Lung (tissue), 12 donors: ENCODE results near the gene ATCAY. TPM values are rescaled to one million over a fixed set of nuclear protein-coding genes. Genes with fewer than 3 reads are reported as not detected.

Experiments
- ATAC-seq: fragments of 200-7000 bp; cut with Tn5 transposase; one replicate; pipeline ENCODE4 v1.9.1; 2020; ENCODE audit warnings: moderate number of reproducible peaks; ENCODE audit not compliant: insufficient read depth, low FRiP score
- DNase-seq, 3 donors: peaks; one replicate each; pipeline ENCODE4 v3.0.0-alpha.2; 2013 to 2017
- H3K27ac ChIP-seq, 2 donors: one replicate each; pipeline ENCODE4 v1.5.1; 2013; ENCODE audit warnings: mild to moderate bottlenecking in 2 of 2, moderate library complexity in 2 of 2, control low read depth in 1 of 2, inconsistent platforms in 1 of 2, low read depth in 1 of 2, low read length in 1 of 2
- H3K27me3 ChIP-seq, 3 donors: one replicate each; pipeline ENCODE4 v1.5.1; 2013; ENCODE audit warnings: low read length in 2 of 3; ENCODE audit not compliant: control insufficient read depth in 3 of 3, insufficient read depth in 3 of 3
- H3K36me3 ChIP-seq, 4 donors: one replicate each; pipeline ENCODE4 v1.5.1; 2013; ENCODE audit warnings: low read length in 4 of 4, mild to moderate bottlenecking in 1 of 4, moderate library complexity in 1 of 4; ENCODE audit not compliant: control insufficient read depth in 4 of 4, insufficient read depth in 4 of 4
- H3K4me1 ChIP-seq, 5 donors: one replicate each; pipeline ENCODE4 v1.5.1; 2013; ENCODE audit warnings: low read length in 5 of 5, mild to moderate bottlenecking in 2 of 5, moderate library complexity in 1 of 5; ENCODE audit not compliant: control insufficient read depth in 5 of 5, insufficient read depth in 5 of 5
- H3K4me3 ChIP-seq: one replicate; pipeline ENCODE4 v1.5.1; 2013; ENCODE audit warnings: mild to moderate bottlenecking, control low read depth, moderate library complexity
- H3K9ac ChIP-seq, 2 donors: one replicate each; pipeline ENCODE4 v1.5.1; 2013; ENCODE audit warnings: low read length in 2 of 2, control low read depth in 1 of 2; ENCODE audit not compliant: insufficient read depth in 1 of 2
- H3K9me3 ChIP-seq, 4 donors: one replicate each; pipeline ENCODE4 v1.5.1; 2013; ENCODE audit warnings: low read length in 3 of 4, mild to moderate bottlenecking in 1 of 4, moderate library complexity in 1 of 4; ENCODE audit not compliant: control insufficient read depth in 4 of 4, insufficient read depth in 3 of 4
- CTCF ChIP-seq: IDR thresholded peaks from 2 replicates; pipeline ENCODE4 v1.5.1; 2012; ENCODE audit warnings: mild to moderate bottlenecking; ENCODE audit errors: control extremely low read depth, extremely low read depth
- WGBS, 2 donors: extraction: QIAGEN DNeasy Blood & Tissue Kit; methylation state at CpG; one replicate each; pipeline ENCODE4 v1.1.7; 2013; 5-methylcytosine and 5-hydroxymethylcytosine counted together
- polyA plus RNA-seq, 2 donors: library from polyadenylated mRNA; stranded (reverse); fragments of 200-250 nt; gene quantifications; one replicate each; pipeline ENCODE4 v1.2.1, GENCODE V29; 2013
- total RNA-seq, 2 donors: library from RNA; depleted of rRNA in 1 of 2; stranded (reverse); fragments of >200 nt in 1 of 2; gene quantifications; one replicate each; pipeline ENCODE4 v1.2.1, GENCODE V29; 2014 to 2021
- donor health status: control.
- donor health status: control.
- donor health status: Bipolar disorder and iron deficiency.
- donor health status: healthy.
- donor health status: DM: yes; HTN: yes; CAD: no.

The ATCAY gene
- total and polyA plus RNA-seq, 4 donors, result under 0.01 to 0.09 TPM; not detected in 2

GRCh38 chr19:3862826-3863500 lies 17.5 kb upstream of the ATCAY start:
- ATAC-seq (no peak), DNase-seq (no peak)
- peaks cover 0 to 2% (median 0%) of the 10 kb centered on the region in 4 donors for H3K9me3 ChIP-seq
- H3K27ac ChIP-seq, result no peak overlapping the region
- no peak overlapping the region for H3K9ac ChIP-seq
- no peak for TF ChIP-seq CTCF
- WGBS, 2 donors, result 78 to 84% methylated on average over 25 of the region's 25 CpGs
- H3K4me1 ChIP-seq, result no peaks in the 10 kb centered on the region
- H3K36me3 ChIP-seq, result no peaks in the 10 kb centered on the region
- peaks cover 0 to 25% (median 9%) of the 10 kb centered on the region in 3 donors for H3K27me3 ChIP-seq
- no peak overlapping the region for H3K4me3 ChIP-seq

- Histone ChIP-seq H3K9ac (no peak overlapping the region), H3K9me3 (peaks cover 0 to 4% (median 0%) of the 10 kb centered on the region in 4 donors), H3K27ac (no peak overlapping the region), H3K4me3 (no peak overlapping the region), H3K4me1 (no peaks in the 10 kb centered on the region), H3K27me3 (peaks cover 0 to 28% (median 12%) of the 10 kb centered on the region in 3 donors), H3K36me3 (no peaks in the 10 kb centered on the region)
- DNase-seq (no peak), ATAC-seq (no peak)
- WGBS, 2 donors, result 70 to 79% methylated on average over 12 of the region's 12 CpGs
- no peak for TF ChIP-seq CTCF
Measured at GRCh38 chr19:3863648-3864047, 16.8 kb upstream of the ATCAY start.

DNA sequence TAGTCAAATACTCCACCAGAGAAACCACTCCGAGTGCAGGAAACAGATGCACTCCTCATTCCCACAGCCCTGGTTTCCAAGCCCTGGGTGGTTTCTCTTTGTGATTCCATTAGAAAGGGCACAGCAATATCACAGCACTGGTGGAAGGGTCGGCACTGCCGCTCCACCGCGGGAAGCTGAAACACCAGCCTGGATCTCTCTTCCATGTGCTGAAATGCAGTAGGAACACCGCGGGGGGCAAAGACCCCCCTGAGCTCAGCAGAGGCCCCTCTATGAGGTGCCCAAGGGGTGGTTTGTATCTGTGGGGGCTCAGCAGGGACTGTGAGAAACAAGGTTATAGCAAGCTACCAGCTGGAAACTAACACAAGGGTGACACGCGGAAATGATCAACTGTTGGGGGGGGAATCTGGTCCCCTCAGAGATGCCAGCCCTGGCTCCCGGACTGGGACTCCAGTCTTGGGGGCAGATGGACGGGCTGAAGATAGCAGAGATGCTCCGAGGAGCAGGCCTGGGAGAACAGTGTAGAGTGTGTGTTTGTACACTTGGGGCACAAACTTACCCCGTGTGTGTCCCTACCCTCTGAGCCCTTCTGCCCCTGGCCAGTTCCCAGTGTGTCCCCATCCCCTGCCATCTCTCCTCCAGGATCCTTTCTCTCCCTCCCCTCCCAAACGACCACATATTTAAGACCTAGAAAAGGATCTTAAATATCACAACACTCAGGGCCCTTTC lies 13.4 kb upstream of the ATCAY start:
- H3K4me1 ChIP-seq, result no peaks in the 10 kb centered on the region
- no peak for ATAC-seq
- no peak overlapping the region for H3K27ac ChIP-seq
- no peak for TF ChIP-seq CTCF
- WGBS, 2 donors, result 61 to 62% methylated on average over 14 of the region's 14 CpGs
- H3K9me3 ChIP-seq, result peaks cover 0 to 15% (median 0%) of the 10 kb centered on the region in 4 donors
- H3K27me3 ChIP-seq, result peaks cover 4 to 37% (median 20%) of the 10 kb centered on the region in 3 donors
- H3K4me3 ChIP-seq, result no peak overlapping the region
- no peak overlapping the region for H3K9ac ChIP-seq
- no peak for DNase-seq
- no peaks in the 10 kb centered on the region for H3K36me3 ChIP-seq
